ENCODE measurements around the gene ANKFN1. TPM values are rescaled to one million over a fixed set of nuclear protein-coding genes. Genes with fewer than 3 reads are reported as not detected.

Gene ANKFN1
- total RNA-seq, 1 experiment from 2014 or later = 0.49 TPM

GRCh38 chr17:56119191-56119590, 34.1 kb upstream of the ANKFN1 start:
- no peaks in the 10 kb centered on the region for H3K36me3 Mint-ChIP-seq (ENCODE audit: insufficient read depth, unreplicated experiment)
- no peaks in the 10 kb centered on the region for H3K9me3 Mint-ChIP-seq (ENCODE audit: unreplicated experiment)
- BruUV-seq (replicated peaks) = no TSS peak
- TF ChIP-seq, protein P1, sequence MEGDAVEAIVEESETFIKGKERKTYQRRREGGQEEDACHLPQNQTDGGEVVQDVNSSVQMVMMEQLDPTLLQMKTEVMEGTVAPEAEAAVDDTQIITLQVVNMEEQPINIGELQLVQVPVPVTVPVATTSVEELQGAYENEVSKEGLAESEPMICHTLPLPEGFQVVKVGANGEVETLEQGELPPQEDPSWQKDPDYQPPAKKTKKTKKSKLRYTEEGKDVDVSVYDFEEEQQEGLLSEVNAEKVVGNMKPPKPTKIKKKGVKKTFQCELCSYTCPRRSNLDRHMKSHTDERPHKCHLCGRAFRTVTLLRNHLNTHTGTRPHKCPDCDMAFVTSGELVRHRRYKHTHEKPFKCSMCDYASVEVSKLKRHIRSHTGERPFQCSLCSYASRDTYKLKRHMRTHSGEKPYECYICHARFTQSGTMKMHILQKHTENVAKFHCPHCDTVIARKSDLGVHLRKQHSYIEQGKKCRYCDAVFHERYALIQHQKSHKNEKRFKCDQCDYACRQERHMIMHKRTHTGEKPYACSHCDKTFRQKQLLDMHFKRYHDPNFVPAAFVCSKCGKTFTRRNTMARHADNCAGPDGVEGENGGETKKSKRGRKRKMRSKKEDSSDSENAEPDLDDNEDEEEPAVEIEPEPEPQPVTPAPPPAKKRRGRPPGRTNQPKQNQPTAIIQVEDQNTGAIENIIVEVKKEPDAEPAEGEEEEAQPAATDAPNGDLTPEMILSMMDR (IDR thresholded peaks at IDR 0.05; ENCODE audit: unreplicated experiment) = no peak
- CTCF ChIA-PET = interaction anchor here (1.0 kb wide), 1 partner anchor 200 kb away, joined by 3 read pairs; no protein-coding TSS in a partner anchor
- DNase-seq (ENCODE audit: unreplicated experiment) = no peak
- intact Hi-C loops (cut with micrococcal nuclease) = no loop called here
- POLR2A ChIA-PET = no interaction called here
- no peaks in the 10 kb centered on the region for H3K27me3 Mint-ChIP-seq (ENCODE audit: insufficient read depth, unreplicated experiment)
- no peak overlapping the region for H3K27ac Mint-ChIP-seq (ENCODE audit: low read depth, unreplicated experiment)
- H3K4me3 Mint-ChIP-seq (ENCODE audit: unreplicated experiment) = no peak overlapping the region
- H3K4me1 Mint-ChIP-seq (ENCODE audit: insufficient read depth, unreplicated experiment) = no peaks in the 10 kb centered on the region

DNA sequence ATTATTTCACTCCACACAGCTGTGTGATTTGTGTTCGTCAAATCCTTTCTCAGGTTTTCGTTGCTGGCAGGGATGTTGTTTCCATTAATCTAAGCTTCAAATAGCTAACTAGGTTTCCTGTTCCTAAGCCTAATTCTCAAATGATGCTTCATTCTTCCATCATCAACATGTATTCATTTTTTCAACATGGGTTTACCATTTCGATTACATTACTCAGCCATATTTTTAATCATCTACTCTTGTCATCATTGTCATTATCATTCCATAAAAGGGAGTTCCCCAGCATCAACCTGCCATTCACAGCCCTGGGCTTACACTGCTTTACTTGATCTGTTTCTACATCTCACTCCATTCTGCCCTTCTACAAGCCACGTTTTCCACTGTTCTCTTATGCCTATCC, 33.3 kb upstream of the ANKFN1 start:
- no peaks in the 10 kb centered on the region for H3K36me3 Mint-ChIP-seq (ENCODE audit: insufficient read depth, unreplicated experiment)
- ChIA-PET CTCF (interaction anchor here (1.0 kb wide), 1 partner anchor 199 kb away, joined by 3 read pairs; no protein-coding TSS in a partner anchor), POLR2A (no interaction called here)
- BruUV-seq (replicated peaks) = no TSS peak
- H3K9me3 Mint-ChIP-seq (ENCODE audit: unreplicated experiment) = no peaks in the 10 kb centered on the region
- H3K27me3 Mint-ChIP-seq (ENCODE audit: insufficient read depth, unreplicated experiment) = no peaks in the 10 kb centered on the region
- intact Hi-C loops (cut with micrococcal nuclease) = no loop called here
- TF ChIP-seq, protein P1 (IDR thresholded peaks at IDR 0.05; ENCODE audit: unreplicated experiment) = no peak
- no peaks in the 10 kb centered on the region for H3K4me1 Mint-ChIP-seq (ENCODE audit: insufficient read depth, unreplicated experiment)
- no peak overlapping the region for H3K27ac Mint-ChIP-seq (ENCODE audit: low read depth, unreplicated experiment)
- no peak overlapping the region for H3K4me3 Mint-ChIP-seq (ENCODE audit: unreplicated experiment)
- DNase-seq (ENCODE audit: unreplicated experiment) = no peak

DNA sequence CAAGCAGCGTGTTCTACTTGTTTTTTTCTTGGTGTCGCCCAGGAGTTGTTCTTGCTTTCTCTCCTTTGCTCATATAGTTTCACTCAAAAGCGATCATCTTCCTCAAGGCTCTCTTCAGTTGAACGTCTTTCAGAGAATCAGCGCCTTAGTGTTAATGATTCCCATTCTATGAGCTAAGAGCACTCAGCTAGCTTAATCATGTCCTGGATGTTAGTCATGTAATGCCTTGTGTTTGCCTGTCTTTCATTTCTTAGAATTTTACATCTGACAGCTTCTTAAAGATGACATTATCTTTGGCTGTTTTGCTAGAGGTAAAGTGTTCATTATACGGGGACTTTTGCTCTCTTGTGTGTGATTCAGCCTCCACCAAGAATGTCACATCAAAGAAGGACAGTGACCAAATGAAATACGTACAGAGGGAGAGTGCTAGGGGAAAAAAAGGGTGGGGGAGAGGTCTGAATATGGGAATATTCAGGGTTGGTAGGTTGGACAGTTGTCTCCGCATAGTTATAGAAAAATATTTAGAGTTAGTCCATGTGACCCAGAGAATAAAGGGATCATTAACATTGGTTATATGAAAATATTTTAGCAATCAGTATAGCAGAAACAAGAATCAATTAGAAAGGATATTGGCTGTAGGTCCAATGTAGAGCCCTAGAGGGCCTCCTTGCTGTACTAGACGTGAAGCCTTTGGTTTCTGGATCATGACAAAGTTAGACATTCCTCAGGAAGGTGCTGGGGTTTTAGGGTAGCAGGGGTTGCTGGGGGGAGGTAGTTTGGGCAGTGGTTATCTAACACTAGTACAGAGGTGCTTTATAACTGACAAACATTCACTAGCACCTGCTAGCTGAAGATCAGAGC, 31.9 kb upstream of the ANKFN1 start:
- DNase-seq (ENCODE audit: unreplicated experiment) = peak; percentile 8
- H3K4me3 Mint-ChIP-seq (ENCODE audit: unreplicated experiment) = no peak overlapping the region
- ChIA-PET POLR2A (interaction anchor here (0.7 kb wide), 1 partner anchor 595 kb away, joined by 3 read pairs; no protein-coding TSS in a partner anchor), CTCF (interaction anchor here (0.7 kb wide), 1 partner anchor 889 kb away, joined by 3 read pairs; no protein-coding TSS in a partner anchor)
- H3K27ac Mint-ChIP-seq (ENCODE audit: low read depth, unreplicated experiment) = no peak overlapping the region
- no peaks in the 10 kb centered on the region for H3K4me1 Mint-ChIP-seq (ENCODE audit: insufficient read depth, unreplicated experiment)
- TF ChIP-seq, protein P1 (IDR thresholded peaks at IDR 0.05; ENCODE audit: unreplicated experiment) = peak; percentile 8
- no peaks in the 10 kb centered on the region for H3K9me3 Mint-ChIP-seq (ENCODE audit: unreplicated experiment)
- intact Hi-C loops (cut with micrococcal nuclease) = no loop called here
- H3K27me3 Mint-ChIP-seq (ENCODE audit: insufficient read depth, unreplicated experiment) = no peaks in the 10 kb centered on the region
- BruUV-seq (replicated peaks) = no TSS peak
- H3K36me3 Mint-ChIP-seq (ENCODE audit: insufficient read depth, unreplicated experiment) = no peaks in the 10 kb centered on the region

Data from MCF 10A (cell line).